ENCODE results near the gene MTRF1.

- no peak for TF ChIP-seq NRF1 (IDR thresholded peaks at IDR 0.05; ENCODE audit: low read depth, low read length)
- TF ChIP-seq MAFK (IDR thresholded peaks at IDR 0.05; ENCODE audit: low read depth, low read length), result no peak
- no peak for TF ChIP-seq TCF12 (IDR thresholded peaks at IDR 0.05; ENCODE audit: low read depth, low read length)
- no peak for TF ChIP-seq CTCF (IDR thresholded peaks at IDR 0.05; ENCODE audit: control extremely low read depth in 1 of 3, insufficient read depth in 1 of 3, low read depth in 1 of 3, low read length in 3 of 3)
- no peak for TF ChIP-seq KDM1A (IDR thresholded peaks at IDR 0.05; ENCODE audit: borderline replicate concordance, low read length)
- TF ChIP-seq TEAD4 (IDR thresholded peaks at IDR 0.05; ENCODE audit: low read depth, low read length), result no peak
- no peak for TF ChIP-seq POLR2A (IDR thresholded peaks at IDR 0.05; ENCODE audit: control extremely low read depth in 1 of 2, low read depth in 2 of 2, low read length in 2 of 2)
- no peak for TF ChIP-seq ATF2 (IDR thresholded peaks at IDR 0.05; ENCODE audit: low read length)
- TF ChIP-seq POLR2AphosphoS5 (IDR thresholded peaks at IDR 0.05; ENCODE audit: low read depth, low read length), result no peak
- TF ChIP-seq USF2 (IDR thresholded peaks at IDR 0.05; ENCODE audit: low read length), result no peak
These were observed 23.0 kb upstream of the MTRF1 start for GRCh38 chr13:41286370-41286769.

All from H1 (cell line).